ENCODE data around the gene ADH1C.
"Not testable (repeated sequence)": the region's sequence is repeated elsewhere in the genome, so short reads cannot be mapped to it uniquely, and the experiment has no call there.

Gene ADH1C

GRCh38 chr4:99352602-99353537 is at the start of gene ADH1C:
ADH1C (minus strand) TSS chr4:99352746; CDS start chr4:99352675, 71 bp downstream.
- DNase-seq, result no peak

GRCh38 chr4:99400831-99401230 is 48.3 kb upstream of the ADH1C start:
- DNase-seq, result no peak

- DNase-seq, result no peak
These were observed 46.5 kb upstream of the ADH1C start for GRCh38 chr4:99399017-99399416.

GRCh38 chr4:99395595-99396364 is 43.2 kb upstream of the ADH1C start:
- DNase-seq, result no peak

- DNase-seq, result no peak
These were observed 42.4 kb upstream of the ADH1C start for GRCh38 chr4:99394896-99395295.

- no peak for DNase-seq
These were observed 37.5 kb upstream of the ADH1C start for GRCh38 chr4:99390055-99390454.

GRCh38 chr4:99389606-99390005 is 37.1 kb upstream of the ADH1C start:
- no peak for DNase-seq

- no peak for DNase-seq
These were observed 31.4 kb upstream of the ADH1C start for GRCh38 chr4:99383833-99384392.

GRCh38 chr4:99383399-99383798 is 30.9 kb upstream of the ADH1C start:
- no peak for DNase-seq

- DNase-seq, result no peak
These were observed 30.3 kb upstream of the ADH1C start for GRCh38 chr4:99382745-99383360.

GRCh38 chr4:99381588-99382175 is 29.1 kb upstream of the ADH1C start:
- DNase-seq, result no peak

GRCh38 chr4:99379571-99379970 is 27.0 kb upstream of the ADH1C start:
- DNase-seq, result no peak

- no peak for DNase-seq
These were observed 26.3 kb upstream of the ADH1C start for GRCh38 chr4:99378876-99379275.

GRCh38 chr4:99377341-99377740 is 24.8 kb upstream of the ADH1C start:
- DNase-seq, result not testable (repeated sequence)

- DNase-seq, result not testable (repeated sequence)
These were observed 19.9 kb upstream of the ADH1C start for GRCh38 chr4:99372464-99372863.

- not testable (repeated sequence) for DNase-seq
These were observed 15.3 kb upstream of the ADH1C start for GRCh38 chr4:99367817-99368216.

- DNase-seq, result no peak
These were observed 13.9 kb upstream of the ADH1C start for GRCh38 chr4:99366491-99366890.

- DNase-seq, result no peak
These were observed 10.2 kb upstream of the ADH1C start for GRCh38 chr4:99362768-99363167.

GRCh38 chr4:99361899-99362275 is 9.3 kb upstream of the ADH1C start:
- no peak for DNase-seq

- no peak for DNase-seq
These were observed 8.8 kb upstream of the ADH1C start for GRCh38 chr4:99361268-99361898.

GRCh38 chr4:99359480-99360204 is 7.1 kb upstream of the ADH1C start:
- DNase-seq, result no peak

GRCh38 chr4:99357948-99358347 is 5.4 kb upstream of the ADH1C start:
- no peak for DNase-seq

All from cerebellar nuclear complex (tissue), 1 donor.